HepG2 (cell line): ENCODE measurements around the gene HRG. TPM values are rescaled to one million over a fixed set of nuclear protein-coding genes. Genes with fewer than 3 reads are reported as not detected.

Source experiments
- CHD4 ChIP-seq: fragments of 200-600 bp; sonication (generic); IDR thresholded peaks from 2 replicates; pipeline ENCODE4 v1.7.0; 2017; ENCODE audit warnings: mild to moderate bottlenecking, low read length, borderline replicate concordance
- GABPA ChIP-seq, 2 experiments: IDR thresholded peaks; 2 replicates each; pipeline ENCODE4 v1.6.1; 2011 to 2016; ENCODE audit warnings: low read depth in 2 of 2, low read length in 1 of 2, missing biosample characterization in 1 of 2, missing genetic modification characterization in 1 of 2
- GRHL1 ChIP-seq: sonication (generic); formaldehyde crosslinking; conservative IDR thresholded peaks from 2 replicates; pipeline ENCODE4 v1.8.0; 2022; ENCODE audit warnings: missing genetic modification reagents
- IRF2 ChIP-seq: IDR thresholded peaks from 2 replicates; pipeline ENCODE4 v1.6.1; 2018; ENCODE audit warnings: missing genetic modification reagents, missing compliant biosample characterization
- MIXL1 ChIP-seq: IDR thresholded peaks from 2 replicates; pipeline ENCODE4 v1.6.1; 2016
- NCOA2 ChIP-seq: sonication (generic); formaldehyde crosslinking; IDR thresholded peaks from 2 replicates; pipeline ENCODE4 v1.8.0; 2022; ENCODE audit warnings: inconsistent platforms
- NFATC3 ChIP-seq: sonication (generic); formaldehyde crosslinking; IDR thresholded peaks from 2 replicates; pipeline ENCODE4 v1.5.1; 2020; ENCODE audit warnings: mild to moderate bottlenecking, missing genetic modification reagents
- NFYB ChIP-seq: sonication (generic); formaldehyde crosslinking; IDR thresholded peaks from 2 replicates; pipeline ENCODE4 v1.4.0; 2020; ENCODE audit warnings: missing genetic modification reagents
- PRDM4 ChIP-seq: sonication (generic); formaldehyde crosslinking; IDR thresholded peaks from 2 replicates; pipeline ENCODE4 v1.9.0; 2021; ENCODE audit warnings: missing genetic modification reagents, borderline replicate concordance
- RERE ChIP-seq: IDR thresholded peaks from 2 replicates; pipeline ENCODE4 v1.6.1; 2016; ENCODE audit warnings: low read depth, missing genetic modification reagents, missing compliant biosample characterization
- SAP130 ChIP-seq: IDR thresholded peaks from 2 replicates; pipeline ENCODE4 v1.6.1; 2016; ENCODE audit warnings: low read depth
- ZKSCAN8 ChIP-seq: IDR thresholded peaks from 2 replicates; pipeline ENCODE4 v1.6.1; 2016; ENCODE audit warnings: borderline replicate concordance, missing genetic modification reagents, missing compliant biosample characterization
- ZNF205 ChIP-seq: IDR thresholded peaks from 2 replicates; pipeline ENCODE4 v1.6.1; 2018; ENCODE audit warnings: missing biosample characterization, missing genetic modification reagents
- ZNF232 ChIP-seq: sonication (generic); formaldehyde crosslinking; IDR thresholded peaks from 2 replicates; pipeline ENCODE4 v1.4.0; 2020; ENCODE audit warnings: missing genetic modification reagents, borderline replicate concordance
- polyA plus RNA-seq, 8 experiments: library from polyadenylated mRNA; depleted of rRNA in 3 of 8; stranded (reverse) in 7 of 8; unstranded in 1 of 8; fragments of >200 nt; fragmentation: Illumina TruSeq in 4 of 8; extraction: Trizol in 4 of 8; gene quantifications; 2 replicates each; pipeline versions ENCODE4 v1.2.1 to v1.2.3, GENCODE V29; 2011 to 2016; ENCODE audit warnings: low read depth in 4 of 8, missing spikeins in 1 of 8, mixed read lengths in 1 of 8; ENCODE audit not compliant: insufficient read depth in 1 of 8
- total RNA-seq, 5 experiments: library from RNA; depleted of rRNA; stranded (reverse); fragments of >200 nt; fragmentation: Illumina TruSeq; extraction: Trizol; gene quantifications; 2 replicates each; pipeline ENCODE4 v1.2.3, GENCODE V29; 2016; ENCODE audit warnings: low read depth in 1 of 5
- TF ChIP-seq, protein P1 (sequence below): sonication (generic); formaldehyde crosslinking; IDR thresholded peaks from 2 replicates; pipeline ENCODE4 v1.4.0; 2020; ENCODE audit warnings: missing genetic modification reagents, borderline replicate concordance

HRG gene
- total and polyA plus RNA-seq, 2 of the 13 experiments (the other 11 are each of a cell fraction or from before 2014, with no cell fraction given) = 0.09 to 0.11 TPM

GRCh38 chr3:186617036-186617946, 48.5 kb upstream of the HRG start (continued):
- TF ChIP-seq RERE (CRISPR knock-in tag) (no peak), PRDM4 (no peak), GABPA (IDR thresholded peaks at IDR 0.05; ENCODE audit: low read depth, low read length) (no peak), GABPA (CRISPR knock-in tag; IDR thresholded peaks at IDR 0.05; ENCODE audit: low read depth) (no peak), NFYB (CRISPR knock-in tag) (0 out of 2 replicates have a peak, but pooled peaks have one; percentile 16), ZNF205 (peak; percentile 39; the same call in 1 of the 2 replicates), IRF2 (CRISPR knock-in tag) (no peak), ZNF232 (CRISPR knock-in tag) (no peak), CHD4 (no peak), ZKSCAN8 (CRISPR knock-in tag) (no peak), GRHL1 (CRISPR knock-in tag) (no peak), NFATC3 (CRISPR knock-in tag) (no peak), NCOA2 (CRISPR knock-in tag) (no peak; the same call in 1 of the 2 replicates), SAP130 (CRISPR knock-in tag) (no peak), MIXL1 (peak; percentile 50; the same call in 1 of the 2 replicates)
- TF ChIP-seq, protein P1, sequence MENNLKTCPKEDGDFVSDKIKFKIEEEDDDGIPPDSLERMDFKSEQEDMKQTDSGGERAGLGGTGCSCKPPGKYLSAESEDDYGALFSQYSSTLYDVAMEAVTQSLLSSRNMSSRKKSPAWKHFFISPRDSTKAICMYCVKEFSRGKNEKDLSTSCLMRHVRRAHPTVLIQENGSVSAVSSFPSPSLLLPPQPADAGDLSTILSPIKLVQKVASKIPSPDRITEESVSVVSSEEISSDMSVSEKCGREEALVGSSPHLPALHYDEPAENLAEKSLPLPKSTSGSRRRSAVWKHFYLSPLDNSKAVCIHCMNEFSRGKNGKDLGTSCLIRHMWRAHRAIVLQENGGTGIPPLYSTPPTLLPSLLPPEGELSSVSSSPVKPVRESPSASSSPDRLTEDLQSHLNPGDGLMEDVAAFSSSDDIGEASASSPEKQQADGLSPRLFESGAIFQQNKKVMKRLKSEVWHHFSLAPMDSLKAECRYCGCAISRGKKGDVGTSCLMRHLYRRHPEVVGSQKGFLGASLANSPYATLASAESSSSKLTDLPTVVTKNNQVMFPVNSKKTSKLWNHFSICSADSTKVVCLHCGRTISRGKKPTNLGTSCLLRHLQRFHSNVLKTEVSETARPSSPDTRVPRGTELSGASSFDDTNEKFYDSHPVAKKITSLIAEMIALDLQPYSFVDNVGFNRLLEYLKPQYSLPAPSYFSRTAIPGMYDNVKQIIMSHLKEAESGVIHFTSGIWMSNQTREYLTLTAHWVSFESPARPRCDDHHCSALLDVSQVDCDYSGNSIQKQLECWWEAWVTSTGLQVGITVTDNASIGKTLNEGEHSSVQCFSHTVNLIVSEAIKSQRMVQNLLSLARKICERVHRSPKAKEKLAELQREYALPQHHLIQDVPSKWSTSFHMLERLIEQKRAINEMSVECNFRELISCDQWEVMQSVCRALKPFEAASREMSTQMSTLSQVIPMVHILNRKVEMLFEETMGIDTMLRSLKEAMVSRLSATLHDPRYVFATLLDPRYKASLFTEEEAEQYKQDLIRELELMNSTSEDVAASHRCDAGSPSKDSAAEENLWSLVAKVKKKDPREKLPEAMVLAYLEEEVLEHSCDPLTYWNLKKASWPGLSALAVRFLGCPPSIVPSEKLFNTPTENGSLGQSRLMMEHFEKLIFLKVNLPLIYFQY (CRISPR knock-in tag) = peak; percentile 24; the same call in 1 of the 2 replicates
